22Rv1 (cell line): ENCODE measurements around the gene EIF5A.
"Not testable (repeated sequence)": the region's sequence is repeated elsewhere in the genome, so short reads cannot be mapped to it uniquely, and the experiment has no call there.

ENCODE experiments used
- H3K27ac ChIP-seq: fragments of 450-650 bp; 2 replicates; pipeline ENCODE4 v1.5.1; 2017
- ZFX ChIP-seq: fragments of 450-650 bp; IDR thresholded peaks from 2 replicates; pipeline ENCODE4 v1.6.1; 2017; ENCODE audit warnings: antibody characterized with exemption, borderline replicate concordance
- TF ChIP-seq, protein P1 (sequence below): fragments of 450-650 bp; IDR thresholded peaks from 2 replicates; pipeline ENCODE4 v1.5.1; 2017; ENCODE audit warnings: mild to moderate bottlenecking

EIF5A gene

DNA sequence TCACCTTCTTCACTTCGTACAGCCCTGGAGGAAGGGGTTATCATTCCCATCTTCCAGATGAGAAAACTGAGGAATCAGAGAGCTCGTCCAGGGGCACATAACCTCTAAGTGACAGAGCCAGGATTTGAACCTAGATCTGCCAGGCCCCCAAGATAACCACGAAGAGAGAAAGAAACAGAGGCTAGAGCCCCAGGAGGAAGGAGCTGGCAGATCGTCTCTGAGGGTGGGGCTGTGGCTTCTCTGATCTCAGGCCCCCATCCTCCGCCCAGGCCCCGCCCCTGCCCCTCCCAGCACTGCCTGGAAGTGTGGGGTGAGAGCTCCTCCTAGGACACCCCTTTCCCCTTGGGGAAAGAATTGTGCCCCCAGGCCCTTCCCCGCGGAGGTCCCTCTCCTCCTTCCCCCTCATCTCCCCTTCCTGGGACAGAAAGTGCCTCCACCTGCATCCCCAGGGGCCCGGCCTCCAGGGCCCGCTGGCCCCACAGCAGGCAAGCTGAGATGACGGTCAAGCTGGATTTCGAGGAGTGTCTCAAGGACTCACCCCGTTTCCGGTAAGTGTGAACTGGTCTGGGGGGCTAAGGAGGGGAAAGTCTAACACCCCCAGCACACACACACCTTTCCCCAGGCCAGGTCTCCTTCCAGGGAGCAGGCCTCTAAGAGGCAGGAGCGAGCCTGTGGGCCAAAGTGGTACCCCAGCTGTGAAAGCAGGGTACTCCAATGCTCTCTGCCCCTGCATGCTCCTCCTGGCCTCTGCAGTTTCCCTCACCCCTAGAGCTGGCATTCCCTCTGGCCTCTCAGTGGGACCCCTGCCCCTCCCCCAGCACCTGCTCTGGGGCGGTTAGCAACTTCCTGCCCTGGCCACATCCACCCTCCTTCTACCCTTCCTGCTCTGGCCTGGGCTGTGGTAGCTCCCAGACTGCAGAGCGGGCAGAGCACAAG is 29.1 kb downstream of the EIF5A start, which contains the start of gene ACAP1:
ACAP1 (plus strand) TSS at position 290 of the 936 bp plus-strand sequence; CDS start at position 496, 206 bp downstream.
- no peak within 1 kb of the TSS for H3K27ac ChIP-seq
- TF ChIP-seq, protein P1, sequence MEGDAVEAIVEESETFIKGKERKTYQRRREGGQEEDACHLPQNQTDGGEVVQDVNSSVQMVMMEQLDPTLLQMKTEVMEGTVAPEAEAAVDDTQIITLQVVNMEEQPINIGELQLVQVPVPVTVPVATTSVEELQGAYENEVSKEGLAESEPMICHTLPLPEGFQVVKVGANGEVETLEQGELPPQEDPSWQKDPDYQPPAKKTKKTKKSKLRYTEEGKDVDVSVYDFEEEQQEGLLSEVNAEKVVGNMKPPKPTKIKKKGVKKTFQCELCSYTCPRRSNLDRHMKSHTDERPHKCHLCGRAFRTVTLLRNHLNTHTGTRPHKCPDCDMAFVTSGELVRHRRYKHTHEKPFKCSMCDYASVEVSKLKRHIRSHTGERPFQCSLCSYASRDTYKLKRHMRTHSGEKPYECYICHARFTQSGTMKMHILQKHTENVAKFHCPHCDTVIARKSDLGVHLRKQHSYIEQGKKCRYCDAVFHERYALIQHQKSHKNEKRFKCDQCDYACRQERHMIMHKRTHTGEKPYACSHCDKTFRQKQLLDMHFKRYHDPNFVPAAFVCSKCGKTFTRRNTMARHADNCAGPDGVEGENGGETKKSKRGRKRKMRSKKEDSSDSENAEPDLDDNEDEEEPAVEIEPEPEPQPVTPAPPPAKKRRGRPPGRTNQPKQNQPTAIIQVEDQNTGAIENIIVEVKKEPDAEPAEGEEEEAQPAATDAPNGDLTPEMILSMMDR: no peak
- no peak for TF ChIP-seq ZFX

GRCh38 chr17:7337600-7337999 is 30.2 kb downstream of the EIF5A start:
- not testable (repeated sequence) for H3K27ac ChIP-seq

DNA sequence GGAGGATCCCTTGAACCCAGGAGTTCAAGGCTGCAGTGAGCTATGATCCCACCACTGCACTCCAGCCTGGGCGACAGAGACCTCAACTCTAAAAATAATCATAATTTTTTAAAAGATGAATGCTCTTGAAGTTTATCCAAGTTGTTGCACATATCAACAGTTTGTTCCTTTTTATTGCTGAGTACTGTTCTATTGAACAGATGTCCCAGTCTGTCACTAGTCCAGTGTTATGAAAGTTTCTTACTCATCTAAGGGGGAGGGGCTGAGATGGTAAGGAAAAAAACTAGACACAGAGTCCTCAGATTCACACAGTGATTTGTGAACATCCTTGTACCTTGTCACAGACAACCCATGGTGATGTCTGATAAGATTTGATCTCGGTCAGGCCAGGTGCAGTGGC is 32.8 kb downstream of the EIF5A start:
- H3K27ac ChIP-seq: no peak overlapping the region
- TF ChIP-seq ZFX: no peak

DNA sequence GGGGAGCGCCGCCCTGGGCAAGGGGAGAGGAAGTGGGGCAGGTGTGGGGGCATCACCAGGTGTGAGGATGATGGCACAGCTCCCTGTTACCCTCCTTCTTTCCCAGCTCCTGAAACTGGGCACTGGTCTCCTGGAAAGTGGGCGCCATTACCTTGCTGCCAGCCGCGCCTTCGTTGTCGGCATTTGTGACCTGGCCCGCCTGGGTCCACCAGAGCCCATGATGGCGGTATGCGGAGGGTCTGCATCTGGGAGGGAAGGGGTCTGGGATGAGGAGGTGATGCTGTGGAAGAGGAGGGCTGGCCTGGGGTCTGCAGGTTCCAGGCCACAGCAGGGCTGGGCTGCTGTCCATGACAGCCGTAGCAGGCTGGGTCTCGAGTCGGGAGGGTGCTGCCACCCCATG is 34.4 kb downstream of the EIF5A start:
- no peak overlapping the region for H3K27ac ChIP-seq
- TF ChIP-seq, protein P1: no peak
- no peak for TF ChIP-seq ZFX

- TF ChIP-seq, protein P1: no peak
- TF ChIP-seq ZFX: no peak
- H3K27ac ChIP-seq: no peak overlapping the region
These were observed 35.8 kb downstream of the EIF5A start for GRCh38 chr17:7343250-7343649.

- TF ChIP-seq, protein P1: no peak
- no peak for TF ChIP-seq ZFX
- H3K27ac ChIP-seq: no peak overlapping the region
These were observed 39.6 kb downstream of the EIF5A start for GRCh38 chr17:7346761-7347614.

DNA sequence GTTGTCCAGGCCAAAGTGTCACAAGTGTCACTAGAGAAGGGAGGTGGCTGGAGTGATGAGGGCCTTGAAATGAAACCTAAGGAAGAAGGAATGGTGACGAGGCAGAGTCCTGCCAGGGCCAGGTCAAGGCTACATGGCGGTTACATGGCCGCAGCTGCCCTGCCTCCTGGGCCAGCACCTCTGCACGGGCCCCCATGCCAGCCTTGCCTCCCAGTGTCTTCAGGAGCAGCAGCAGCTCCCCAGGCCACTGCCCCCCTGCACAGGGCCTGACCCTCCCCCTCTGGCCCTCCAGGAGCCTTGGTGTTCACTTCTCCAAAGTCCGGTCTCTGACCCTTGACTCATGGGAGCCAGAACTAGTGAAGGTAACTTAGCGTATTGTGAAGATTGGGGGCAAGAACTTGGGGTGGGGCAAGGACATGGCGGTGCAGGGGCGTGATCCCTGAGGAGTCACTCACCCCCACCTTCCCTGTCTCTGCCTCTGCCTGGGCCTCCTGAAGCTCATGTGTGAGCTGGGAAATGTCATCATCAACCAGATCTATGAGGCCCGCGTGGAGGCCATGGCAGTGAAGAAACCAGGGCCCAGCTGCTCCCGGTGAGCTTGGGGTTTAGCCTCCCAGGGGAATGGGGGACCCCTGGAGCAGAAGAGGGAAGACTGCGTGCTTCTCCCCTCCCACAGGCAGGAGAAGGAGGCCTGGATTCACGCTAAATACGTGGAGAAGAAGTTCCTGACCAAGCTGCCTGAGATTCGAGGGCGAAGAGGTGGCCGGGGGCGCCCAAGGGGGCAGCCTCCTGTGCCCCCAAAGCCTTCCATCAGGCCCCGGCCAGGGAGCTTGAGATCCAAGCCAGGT is 40.4 kb downstream of the EIF5A start:
- no peak for TF ChIP-seq ZFX
- TF ChIP-seq, protein P1: no peak
- H3K27ac ChIP-seq: no peak overlapping the region
